CD4-positive, alpha-beta T cell (primary cell): ENCODE results near the gene PSEN1. TPM values are rescaled to one million over a fixed set of nuclear protein-coding genes. Genes with fewer than 3 reads are reported as not detected.

Source experiments
- ATAC-seq: fragments of 200-7000 bp; cut with Tn5 transposase; one replicate; pipeline ENCODE4 v1.10.0; 2022; ENCODE audit warnings: mild to moderate bottlenecking; ENCODE audit not compliant: poor library complexity
- CTCF ChIA-PET: fragments of 350-600 bp; sonication (Branson Sonifier 250); formaldehyde crosslinking; loops from one replicate; lab custom pipeline; 2021; ENCODE audit warnings: antibody characterized with exemption, inconsistent platforms; lab: Charles Lee
- POLR2A ChIA-PET: fragments of 350-600 bp; sonication (Branson Sonifier 250); formaldehyde crosslinking; loops from one replicate; lab custom pipeline; 2021; ENCODE audit warnings: antibody characterized with exemption, inconsistent platforms; lab: Charles Lee
- DNase-seq, 14 experiments: peaks; one replicate each; pipeline ENCODE4 v3.0.0-alpha.2; 2013 to 2020; ENCODE audit warnings: mixed read lengths in 2 of 14
- H3K27ac ChIP-seq, 2 donors: one replicate each; pipeline versions ENCODE4 v1.5.1 to v1.7.0; 2013; ENCODE audit warnings: low read length in 2 of 2, low read depth in 1 of 2, mild to moderate bottlenecking in 1 of 2
- H3K27me3 ChIP-seq, 2 experiments: 1 replicate in 1 of 2; 2 replicates in 1 of 2; pipeline versions ENCODE4 v1.6.1 to v1.7.0; 2013; ENCODE audit warnings: low read length in 2 of 2, control low read depth in 1 of 2, mild to moderate bottlenecking in 1 of 2, moderate library complexity in 1 of 2; ENCODE audit not compliant: insufficient read depth in 2 of 2, control insufficient read depth in 1 of 2
- H3K36me3 ChIP-seq: one replicate; pipeline ENCODE4 v1.6.1; 2013; ENCODE audit warnings: low read length, control low read depth; ENCODE audit not compliant: insufficient read depth
- H3K4me1 ChIP-seq: one replicate; pipeline ENCODE4 v1.6.1; 2013; ENCODE audit warnings: low read length, control low read depth; ENCODE audit not compliant: insufficient read depth
- H3K4me3 ChIP-seq: one replicate; pipeline ENCODE4 v1.5.1; 2013; ENCODE audit warnings: mild to moderate bottlenecking, low read length, moderate library complexity
- H3K9me3 ChIP-seq, 2 experiments: 1 replicate in 1 of 2; 2 replicates in 1 of 2; pipeline versions ENCODE4 v1.6.1 to v1.7.0; 2013; ENCODE audit warnings: low read length in 2 of 2, mild to moderate bottlenecking in 2 of 2, control low read depth in 1 of 2, moderate library complexity in 1 of 2; ENCODE audit not compliant: control insufficient read depth in 1 of 2, insufficient read depth in 1 of 2
- H3K27ac Mint-ChIP-seq: one replicate; pipeline ENCODE4 v1.8.0; 2020; ENCODE audit warnings: mixed read lengths
- H3K27me3 Mint-ChIP-seq: one replicate; pipeline ENCODE4 v1.8.0; 2021; ENCODE audit warnings: mixed read lengths
- H3K36me3 Mint-ChIP-seq: one replicate; pipeline ENCODE4 v1.8.0; 2021; ENCODE audit warnings: low read depth, mixed read lengths
- H3K4me1 Mint-ChIP-seq: one replicate; pipeline ENCODE4 v1.8.0; 2021; ENCODE audit warnings: low read depth, mixed read lengths
- H3K4me3 Mint-ChIP-seq: one replicate; pipeline ENCODE4 v1.8.0; 2020; ENCODE audit warnings: mild to moderate bottlenecking, mixed read lengths
- H3K9me3 Mint-ChIP-seq: one replicate; pipeline ENCODE4 v1.8.0; 2020; ENCODE audit warnings: mixed read lengths
- intact Hi-C, 2 experiments: fragments of 100-400 bp; cut with DNase I in 1 of 2; cut with micrococcal nuclease in 1 of 2; formaldehyde crosslinking; loops; one replicate each; pipeline versions ENCODE4 v1.15.1 to v1.9.0; 2023 to 2025; cut with DNase I, micrococcal nuclease
- total RNA-seq, 174 experiments: library from RNA in 2 of 174; stranded (reverse) in 2 of 174; gene quantifications; one replicate each; pipeline ENCODE4 v1.2.3 and lab custom pipeline; 2021 to 2026
- TF ChIP-seq, protein P1 (sequence below): fragments of 200-600 bp; IDR thresholded peaks from one replicate; pipeline ENCODE4 v1.8.0; 2022; ENCODE audit warnings: antibody characterized with exemption, mild to moderate bottlenecking

The PSEN1 gene
- total RNA-seq, 2 experiments from 2014 or later, result 27.1 to 28.3 TPM

- ATAC-seq (no peak), DNase-seq (no peak)
- Mint-ChIP-seq H3K36me3 (no peaks in the 10 kb centered on the region), H3K27ac (no peak overlapping the region), H3K4me1 (peaks cover 6% of the 10 kb centered on the region), H3K4me3 (no peak overlapping the region), H3K27me3 (peaks cover 87% of the 10 kb centered on the region), H3K9me3 (no peaks in the 10 kb centered on the region)
- H3K36me3 ChIP-seq, result no peaks in the 10 kb centered on the region
- H3K4me1 ChIP-seq, result peaks cover 18% of the 10 kb centered on the region
- H3K27me3 ChIP-seq, result peaks cover 69 to 74% of the 10 kb centered on the region in 2 experiments
- TF ChIP-seq, protein P1, sequence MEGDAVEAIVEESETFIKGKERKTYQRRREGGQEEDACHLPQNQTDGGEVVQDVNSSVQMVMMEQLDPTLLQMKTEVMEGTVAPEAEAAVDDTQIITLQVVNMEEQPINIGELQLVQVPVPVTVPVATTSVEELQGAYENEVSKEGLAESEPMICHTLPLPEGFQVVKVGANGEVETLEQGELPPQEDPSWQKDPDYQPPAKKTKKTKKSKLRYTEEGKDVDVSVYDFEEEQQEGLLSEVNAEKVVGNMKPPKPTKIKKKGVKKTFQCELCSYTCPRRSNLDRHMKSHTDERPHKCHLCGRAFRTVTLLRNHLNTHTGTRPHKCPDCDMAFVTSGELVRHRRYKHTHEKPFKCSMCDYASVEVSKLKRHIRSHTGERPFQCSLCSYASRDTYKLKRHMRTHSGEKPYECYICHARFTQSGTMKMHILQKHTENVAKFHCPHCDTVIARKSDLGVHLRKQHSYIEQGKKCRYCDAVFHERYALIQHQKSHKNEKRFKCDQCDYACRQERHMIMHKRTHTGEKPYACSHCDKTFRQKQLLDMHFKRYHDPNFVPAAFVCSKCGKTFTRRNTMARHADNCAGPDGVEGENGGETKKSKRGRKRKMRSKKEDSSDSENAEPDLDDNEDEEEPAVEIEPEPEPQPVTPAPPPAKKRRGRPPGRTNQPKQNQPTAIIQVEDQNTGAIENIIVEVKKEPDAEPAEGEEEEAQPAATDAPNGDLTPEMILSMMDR, result no peak
- no peak overlapping the region for H3K27ac ChIP-seq
- intact Hi-C loops, result no loop called here
- ChIA-PET POLR2A (no interaction called here), CTCF (no interaction called here)
- H3K9me3 ChIP-seq, result peaks cover 0 to 11% of the 10 kb centered on the region in 2 experiments
- H3K4me3 ChIP-seq, result no peak overlapping the region
These were observed 102.1 kb downstream of the PSEN1 start for GRCh38 chr14:73238424-73238852.

GRCh38 chr14:73238941-73239340 lies 102.6 kb downstream of the PSEN1 start:
- ATAC-seq, result no peak
- TF ChIP-seq, protein P1, result no peak
- H3K9me3 ChIP-seq, result peaks cover 0 to 11% of the 10 kb centered on the region in 2 experiments
- no peaks in the 10 kb centered on the region for H3K36me3 ChIP-seq
- ChIA-PET CTCF (no interaction called here), POLR2A (no interaction called here)
- intact Hi-C loops, result no loop called here
- peaks cover 18% of the 10 kb centered on the region for H3K4me1 ChIP-seq
- no peaks in the 10 kb centered on the region for H3K9me3 Mint-ChIP-seq
- peaks cover 64 to 75% of the 10 kb centered on the region in 2 experiments for H3K27me3 ChIP-seq
- H3K27ac Mint-ChIP-seq, result no peak overlapping the region
- H3K27me3 Mint-ChIP-seq, result peaks cover 87% of the 10 kb centered on the region
- peaks cover 6% of the 10 kb centered on the region for H3K4me1 Mint-ChIP-seq
- DNase-seq, result no peak
- H3K36me3 Mint-ChIP-seq, result no peaks in the 10 kb centered on the region
- no peak overlapping the region for H3K4me3 Mint-ChIP-seq
- no peak overlapping the region for H3K4me3 ChIP-seq
- H3K27ac ChIP-seq, result no peak overlapping the region

DNA sequence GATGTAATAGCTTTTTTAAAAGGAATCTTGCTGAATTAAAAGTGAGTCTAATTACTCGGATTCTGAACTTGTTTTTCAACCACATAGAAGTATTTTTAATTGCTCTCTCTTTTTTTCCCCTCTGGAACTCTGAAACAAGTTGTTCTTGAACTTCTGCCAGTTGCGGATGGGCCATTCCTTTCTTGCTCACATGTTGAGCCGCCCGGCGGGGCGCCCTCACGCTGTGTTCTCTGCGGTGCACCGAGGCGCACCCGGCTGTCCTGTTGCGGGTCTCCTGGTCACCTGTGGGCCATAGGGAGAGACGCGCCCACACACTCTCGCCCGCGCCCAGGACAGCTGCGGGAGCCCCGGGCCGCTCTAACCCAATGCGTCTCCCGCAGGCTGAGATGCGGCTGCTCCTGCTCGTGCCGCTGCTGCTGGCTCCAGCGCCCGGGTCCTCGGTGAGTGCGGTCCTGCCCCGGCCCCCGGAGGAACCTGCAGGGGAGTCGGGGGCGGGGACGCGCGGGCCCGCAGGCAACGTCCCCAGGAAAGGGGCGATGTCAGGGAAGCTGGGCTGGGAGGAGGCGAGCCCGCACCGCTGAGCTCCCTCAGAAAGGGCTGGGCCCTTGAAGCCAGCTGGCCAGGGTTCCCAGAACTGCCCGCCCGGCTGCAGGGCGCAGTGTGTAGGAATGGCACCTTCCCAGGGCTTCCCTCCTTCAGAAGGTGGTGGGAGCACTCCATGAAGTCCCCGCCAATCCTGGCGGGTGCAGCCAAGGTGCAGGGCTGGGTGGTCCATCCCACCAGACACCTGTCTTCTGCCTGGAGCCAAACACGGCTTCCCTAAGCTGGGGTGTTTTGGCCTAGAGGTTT lies 103.3 kb downstream of the PSEN1 start:
- no peak for ATAC-seq
- H3K27me3 ChIP-seq, result peaks cover 64 to 78% of the 10 kb centered on the region in 2 experiments
- CTCF ChIA-PET, result no interaction called here

More for the DNA sequence above, 103.3 kb downstream of the PSEN1 start:
- intact Hi-C loops, result no loop called here
- Histone ChIP-seq H3K4me1 (peaks cover 18% of the 10 kb centered on the region), H3K27ac (no peak overlapping the region), H3K4me3 (no peak overlapping the region), H3K36me3 (no peaks in the 10 kb centered on the region), H3K9me3 (peaks cover 0 to 16% of the 10 kb centered on the region in 2 experiments)
- TF ChIP-seq, protein P1, result no peak
- H3K36me3 Mint-ChIP-seq, result no peaks in the 10 kb centered on the region
- H3K4me1 Mint-ChIP-seq, result peaks cover 6% of the 10 kb centered on the region
- H3K4me3 Mint-ChIP-seq, result no peak overlapping the region
- no peak for DNase-seq
- H3K27ac Mint-ChIP-seq, result no peak overlapping the region
- H3K9me3 Mint-ChIP-seq, result no peaks in the 10 kb centered on the region
- H3K27me3 Mint-ChIP-seq, result peaks cover 88% of the 10 kb centered on the region
- POLR2A ChIA-PET, result no interaction called here
